ENCODE measurements around the gene BOD1L1.

BOD1L1 gene

DNA sequence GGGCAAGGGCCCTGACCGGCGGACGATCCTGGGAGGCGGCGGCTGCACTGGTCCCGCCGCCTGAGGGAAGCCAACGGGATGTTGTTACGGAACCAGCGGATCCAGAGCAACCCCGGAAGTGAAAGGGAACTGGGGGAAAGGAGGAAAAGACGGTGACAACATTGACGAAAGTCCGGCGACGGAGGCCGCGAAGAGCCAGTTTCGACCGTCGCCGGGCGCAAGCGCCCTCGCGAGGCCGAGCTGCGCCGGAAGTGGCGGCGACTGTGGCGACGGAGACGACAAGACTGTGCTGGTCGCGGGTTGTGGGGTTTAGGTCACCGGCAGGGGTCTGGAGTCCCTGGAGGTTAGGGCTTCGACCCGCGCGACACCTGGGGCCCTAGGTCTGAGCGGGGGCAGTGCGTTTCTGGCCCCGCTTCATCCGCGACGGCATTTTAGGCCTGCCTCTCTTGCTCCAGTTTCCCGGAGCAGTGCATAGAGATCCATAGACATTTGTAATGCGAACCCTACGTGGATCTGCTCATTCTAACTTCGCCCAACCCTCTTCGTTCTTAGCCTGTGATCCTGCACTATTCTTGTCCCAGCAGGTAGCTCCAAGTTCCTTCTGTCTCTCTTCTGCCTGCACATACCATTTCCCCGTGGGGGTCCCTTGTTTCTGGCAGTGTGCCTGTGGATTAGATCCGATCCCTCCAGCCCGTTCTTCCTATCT lies at the start of gene BOD1L1:
Gene BOD1L1 (minus strand): TSS at position 120 of the 706 bp plus-strand sequence. CDS start 138 bp downstream, outside the sequence.
- peak within 1 kb of the TSS; percentile 88 for H3K4me3 ChIP-seq (ENCODE audit: low read depth, low read length)
- POLR2A ChIA-PET, result interaction anchor here (1.6 kb wide), 1 partner anchor 10 kb away, joined by 5 read pairs; no protein-coding TSS in a partner anchor
- CTCF ChIA-PET, result interaction anchor here (1.1 to 2.1 kb wide), 4 partner anchors 12 to 29 kb away, joined by 4 to 22 read pairs (median 6); no protein-coding TSS in a partner anchor
- TF ChIP-seq, protein P1, sequence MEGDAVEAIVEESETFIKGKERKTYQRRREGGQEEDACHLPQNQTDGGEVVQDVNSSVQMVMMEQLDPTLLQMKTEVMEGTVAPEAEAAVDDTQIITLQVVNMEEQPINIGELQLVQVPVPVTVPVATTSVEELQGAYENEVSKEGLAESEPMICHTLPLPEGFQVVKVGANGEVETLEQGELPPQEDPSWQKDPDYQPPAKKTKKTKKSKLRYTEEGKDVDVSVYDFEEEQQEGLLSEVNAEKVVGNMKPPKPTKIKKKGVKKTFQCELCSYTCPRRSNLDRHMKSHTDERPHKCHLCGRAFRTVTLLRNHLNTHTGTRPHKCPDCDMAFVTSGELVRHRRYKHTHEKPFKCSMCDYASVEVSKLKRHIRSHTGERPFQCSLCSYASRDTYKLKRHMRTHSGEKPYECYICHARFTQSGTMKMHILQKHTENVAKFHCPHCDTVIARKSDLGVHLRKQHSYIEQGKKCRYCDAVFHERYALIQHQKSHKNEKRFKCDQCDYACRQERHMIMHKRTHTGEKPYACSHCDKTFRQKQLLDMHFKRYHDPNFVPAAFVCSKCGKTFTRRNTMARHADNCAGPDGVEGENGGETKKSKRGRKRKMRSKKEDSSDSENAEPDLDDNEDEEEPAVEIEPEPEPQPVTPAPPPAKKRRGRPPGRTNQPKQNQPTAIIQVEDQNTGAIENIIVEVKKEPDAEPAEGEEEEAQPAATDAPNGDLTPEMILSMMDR (IDR thresholded peaks at IDR 0.05; ENCODE audit: insufficient read depth, low read length, missing control alignments), result peak; percentile 77
- DNase-seq (ENCODE audit: low read depth, low spot score), result peak; percentile 69

DNA sequence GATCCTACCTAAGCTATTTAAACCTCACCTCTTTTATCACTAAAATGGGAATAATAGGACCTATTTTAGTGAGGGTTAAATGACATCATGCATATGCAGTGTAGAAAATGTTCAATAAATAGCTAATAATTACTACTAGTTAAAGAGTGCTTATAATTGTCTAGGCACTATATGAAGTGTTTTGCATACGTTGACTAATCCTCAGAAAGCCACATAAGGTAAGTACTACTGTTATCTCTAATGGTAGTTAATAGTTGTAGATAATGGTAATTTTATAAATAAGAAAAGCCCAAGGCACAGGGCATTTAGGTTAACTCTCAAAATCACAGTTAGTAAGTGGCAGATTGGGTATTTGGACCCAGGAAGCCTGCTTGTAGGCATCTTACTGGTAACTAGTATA lies 47.4 kb upstream of the BOD1L1 start:
- TF ChIP-seq, protein P1 (IDR thresholded peaks at IDR 0.05; ENCODE audit: insufficient read depth, low read length, missing control alignments), result no peak
- ChIA-PET POLR2A (no interaction called here), CTCF (interaction anchor here (1.7 to 3.6 kb wide), 2 partner anchors 18 to 21 kb away, joined by 8 to 17 read pairs; no protein-coding TSS in a partner anchor)
- H3K4me3 ChIP-seq (ENCODE audit: low read depth, low read length), result no peak overlapping the region
- no peak for DNase-seq (ENCODE audit: low read depth, low spot score)

DNA sequence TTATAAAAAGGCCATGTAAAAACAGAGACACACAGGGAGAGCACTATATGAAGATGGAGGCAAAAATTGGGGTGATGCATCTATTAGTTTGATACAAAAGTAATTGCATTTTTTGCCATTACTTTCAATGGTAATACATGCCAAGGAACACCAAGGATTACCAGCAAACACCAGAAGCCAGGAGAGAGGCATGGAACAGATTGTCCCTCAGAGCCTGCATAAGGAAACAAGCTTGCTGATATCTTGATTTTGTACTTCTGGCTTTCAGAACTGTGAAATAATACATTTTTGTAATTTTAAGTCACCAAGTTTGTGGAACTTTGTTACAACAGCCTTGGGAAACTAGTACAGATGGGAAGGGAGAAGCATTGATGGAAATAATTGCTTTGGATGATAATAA lies 45.6 kb upstream of the BOD1L1 start:
- TF ChIP-seq, protein P1 (IDR thresholded peaks at IDR 0.05; ENCODE audit: insufficient read depth, low read length, missing control alignments), result no peak
- POLR2A ChIA-PET, result interaction anchor here (0.6 kb wide), 1 partner anchor 27 kb away, joined by 3 read pairs; no protein-coding TSS in a partner anchor
- H3K4me3 ChIP-seq (ENCODE audit: low read depth, low read length), result no peak overlapping the region
- no peak for DNase-seq (ENCODE audit: low read depth, low spot score)
- CTCF ChIA-PET, result interaction anchor here (1.1 to 2.0 kb wide), 3 partner anchors 16 to 820 kb away, joined by 3 to 9 read pairs (median 3); no protein-coding TSS in a partner anchor

DNA sequence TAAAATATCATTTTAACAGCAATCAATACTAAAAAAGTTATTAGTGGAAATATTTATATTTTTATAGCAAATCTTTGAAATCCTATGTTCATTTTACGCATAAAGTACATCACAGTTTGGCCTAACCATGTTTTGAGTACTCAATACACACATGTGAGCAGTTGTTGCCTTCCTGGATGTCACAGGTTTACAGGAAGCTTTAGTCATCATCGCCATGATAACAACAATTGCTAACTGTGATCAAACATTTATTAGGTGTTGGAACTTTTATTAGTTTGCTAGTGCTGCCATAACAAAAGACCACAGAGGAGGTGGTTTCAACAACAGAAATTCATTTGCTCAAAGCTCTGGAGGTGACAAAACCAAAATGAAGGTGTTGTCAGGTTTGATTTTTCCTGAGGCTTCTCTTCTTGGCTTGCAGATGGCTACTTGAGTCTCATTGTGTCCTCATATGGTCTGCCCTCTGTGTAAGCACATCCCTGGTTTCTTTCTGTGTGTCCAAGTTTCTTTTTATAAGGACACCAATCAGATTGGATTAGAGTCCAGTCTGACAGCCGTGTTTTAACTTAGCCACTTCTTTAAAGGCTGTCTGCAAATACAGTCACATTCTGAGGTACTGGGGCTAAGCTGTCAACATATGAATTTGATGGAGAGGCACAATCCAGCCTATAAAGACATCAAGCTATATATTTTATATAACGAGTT lies 43.1 kb upstream of the BOD1L1 start:
- ChIA-PET POLR2A (no interaction called here), CTCF (interaction anchor here (4.2 kb wide), 1 partner anchor 15 kb away, joined by 38 read pairs; no protein-coding TSS in a partner anchor)

DNA sequence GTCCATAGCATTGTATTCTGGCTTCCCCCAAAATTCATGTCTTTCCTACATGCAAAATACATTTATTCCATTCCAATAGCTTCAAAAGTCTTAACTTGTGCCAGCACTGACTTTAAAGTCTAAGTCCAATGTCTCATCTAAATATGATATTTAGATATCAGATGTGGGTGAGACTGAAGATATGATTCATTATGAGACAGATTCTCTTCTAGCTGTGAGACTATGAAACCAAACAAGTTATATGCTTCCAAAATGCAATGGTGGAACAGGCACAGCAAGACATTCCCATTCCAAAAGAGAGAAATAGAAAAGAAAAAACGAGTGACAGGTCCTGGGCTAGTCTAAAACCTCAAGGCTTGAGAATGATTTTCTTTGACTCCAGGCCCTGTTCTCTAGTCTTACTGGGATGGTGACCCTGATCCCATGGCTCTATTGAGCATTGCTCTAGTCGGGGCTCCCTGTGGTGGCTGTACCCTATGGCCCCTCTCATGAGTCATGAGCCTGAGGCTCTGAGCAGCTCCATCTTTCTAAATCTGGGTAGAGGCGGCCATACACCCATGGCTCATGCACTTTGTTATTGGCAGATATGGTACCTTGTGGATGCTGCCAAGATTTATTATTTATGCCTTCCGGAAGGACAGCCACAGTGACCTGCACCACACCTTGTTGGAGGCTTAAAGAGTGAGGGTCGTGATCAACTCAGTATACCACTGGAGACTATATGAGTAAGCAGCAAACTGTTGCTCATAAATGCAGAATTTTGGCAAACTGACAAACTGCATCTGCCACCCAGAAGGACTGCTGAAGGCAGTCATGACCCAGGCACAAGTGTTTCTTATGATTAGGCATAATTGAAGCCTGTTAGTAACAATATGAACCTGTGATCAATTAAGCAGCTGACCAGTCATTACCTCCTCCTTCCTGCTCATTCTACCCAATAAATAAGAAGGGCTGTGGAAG lies 38.5 kb upstream of the BOD1L1 start:
- H3K4me3 ChIP-seq (ENCODE audit: low read depth, low read length), result no peak overlapping the region
- DNase-seq (ENCODE audit: low read depth, low spot score), result no peak
- TF ChIP-seq, protein P1 (IDR thresholded peaks at IDR 0.05; ENCODE audit: insufficient read depth, low read length, missing control alignments), result no peak
- ChIA-PET POLR2A (no interaction called here), CTCF (interaction anchor here (1.4 kb wide), 1 partner anchor 12 kb away, joined by 4 read pairs; no protein-coding TSS in a partner anchor)

More for the DNA sequence above, 43.1 kb upstream of the BOD1L1 start:
- no peak for DNase-seq (ENCODE audit: low read depth, low spot score)
- TF ChIP-seq, protein P1 (IDR thresholded peaks at IDR 0.05; ENCODE audit: insufficient read depth, low read length, missing control alignments), result no peak
- H3K4me3 ChIP-seq (ENCODE audit: low read depth, low read length), result no peak overlapping the region

Measured in AG04449 (cell line).